ENCODE data around the gene NPRL2. TPM values are rescaled to one million over a fixed set of nuclear protein-coding genes. Genes with fewer than 3 reads are reported as not detected.

NPRL2 gene
- total and polyA plus RNA-seq, 2 of the 13 experiments (the other 11 are each of a cell fraction or from before 2014, with no cell fraction given) = 30.6 to 51.4 TPM

GRCh38 chr3:50317300-50317699 lies 33.3 kb downstream of the NPRL2 start:
- Histone ChIP-seq H3K4me1 (ENCODE audit: insufficient read depth, low read length) (peaks cover 50% of the 10 kb centered on the region), H4K20me1 (ENCODE audit: insufficient read depth, low read length) (no peaks in the 10 kb centered on the region), H3K4me2 (ENCODE audit: low read depth, low read length) (no peak overlapping the region), H3K9me3 (ENCODE audit: low read length) (no peaks in the 10 kb centered on the region), H2AFZ (ENCODE audit: low read length) (no peak overlapping the region), H3K79me2 (ENCODE audit: insufficient read depth, low read length) (peaks cover 25% of the 10 kb centered on the region), H3K36me3 (replicated peaks in 1 of 2; ENCODE audit: control insufficient read depth in 1 of 2, insufficient read depth in 2 of 2, low read length in 2 of 2) (peaks cover 16 to 32% of the 10 kb centered on the region in 2 experiments), H3K27me3 (ENCODE audit: control insufficient read depth in 1 of 2, insufficient read depth in 2 of 2, low read length in 2 of 2) (no peaks in the 10 kb centered on the region; a peak in 1 of 5 replicates), H3K27ac (ENCODE audit: extremely low read length, insufficient read depth, low read length) (no peak overlapping the region), H3K4me3 (replicated peaks in 1 of 3; ENCODE audit: insufficient read depth in 1 of 3, low read depth in 2 of 3, low read length in 3 of 3) (no peak overlapping the region), H3K9ac (ENCODE audit: insufficient read depth, low read depth, low read length) (no peak overlapping the region)
- POLR2A ChIA-PET = interaction anchor here (1.3 to 13.0 kb wide), 4 partner anchors 11 to 25 kb away, joined by 3 to 222 read pairs (median 6); partner anchors contain the start of genes HYAL1, HYAL3, IFRD2 and NAA80
- FAIRE-seq = no peak
- no peak for ATAC-seq
- 70% methylated on average over 5 of the region's 6 CpGs for WGBS (ENCODE audit: low lambda C conversion rate)
- intact Hi-C loops (cut with micrococcal nuclease; ENCODE audit: unreplicated experiment) = no loop called here
- 0 out of 2 replicates have a peak, but pooled peaks have one; percentile 23 for TF ChIP-seq FOXO4 (CRISPR knock-in tag; conservative IDR thresholded peaks at IDR 0.05)
- TF ChIP-seq HMGXB4 (CRISPR knock-in tag; IDR thresholded peaks at IDR 0.05; ENCODE audit: borderline replicate concordance in 1 of 2, low read depth in 1 of 2) = no peak
- CTCF ChIA-PET (ENCODE audit: low intra/inter-chr PET ratio, low total read pairs) = no interaction called here
- BruUV-seq (replicated peaks) = no TSS peak
- no peak for DNase-seq (ENCODE audit: low spot score)
- in situ Hi-C loops (cut with HindIII; ENCODE audit: extremely low pct_ligation_motif_present, low pct_unique_long_range_greater_than_20kb) = no loop called here

GRCh38 chr3:50316657-50317242 lies 33.8 kb downstream of the NPRL2 start:
- in situ Hi-C loops (cut with HindIII; ENCODE audit: extremely low pct_ligation_motif_present, low pct_unique_long_range_greater_than_20kb) (no loop called here), intact Hi-C loops (cut with micrococcal nuclease; ENCODE audit: unreplicated experiment) (no loop called here)
- H3K4me2 ChIP-seq (ENCODE audit: low read depth, low read length) = no peak overlapping the region
- FAIRE-seq (no peak), ATAC-seq (no peak), DNase-seq (ENCODE audit: low spot score) (no peak)
- H3K36me3 ChIP-seq (replicated peaks in 1 of 2; ENCODE audit: control insufficient read depth in 1 of 2, insufficient read depth in 2 of 2, low read length in 2 of 2) = peaks cover 16 to 32% of the 10 kb centered on the region in 2 experiments
- WGBS (ENCODE audit: low lambda C conversion rate) = 91% methylated on average over 7 of the region's 9 CpGs
- peaks cover 45% of the 10 kb centered on the region for H3K4me1 ChIP-seq (ENCODE audit: insufficient read depth, low read length)
- no peaks in the 10 kb centered on the region; a peak in 1 of 5 replicates for H3K27me3 ChIP-seq (ENCODE audit: control insufficient read depth in 1 of 2, insufficient read depth in 2 of 2, low read length in 2 of 2)
- no peak overlapping the region for H3K27ac ChIP-seq (ENCODE audit: extremely low read length, insufficient read depth, low read length)
- no peaks in the 10 kb centered on the region for H4K20me1 ChIP-seq (ENCODE audit: insufficient read depth, low read length)
- no peaks in the 10 kb centered on the region for H3K9me3 ChIP-seq (ENCODE audit: low read length)
- ChIA-PET POLR2A (interaction anchor here (1.3 to 13.0 kb wide), 2 partner anchors 11 to 16 kb away, joined by 3 to 222 read pairs; partner anchors contain the start of genes HYAL1, HYAL3, NAA80 and TUSC2), CTCF (ENCODE audit: low intra/inter-chr PET ratio, low total read pairs) (no interaction called here)
- H3K9ac ChIP-seq (ENCODE audit: insufficient read depth, low read depth, low read length) = no peak overlapping the region
- H2AFZ ChIP-seq (ENCODE audit: low read length) = no peak overlapping the region
- no peak overlapping the region for H3K4me3 ChIP-seq (replicated peaks in 1 of 3; ENCODE audit: insufficient read depth in 1 of 3, low read depth in 2 of 3, low read length in 3 of 3)
- peaks cover 25% of the 10 kb centered on the region for H3K79me2 ChIP-seq (ENCODE audit: insufficient read depth, low read length)
- no TSS peak for BruUV-seq (replicated peaks)
- 0 out of 2 replicates have a peak, but pooled peaks have one; percentile 32 for TF ChIP-seq KDM5B (CRISPR knock-in tag; IDR thresholded peaks at IDR 0.05; ENCODE audit: borderline replicate concordance)
- no peak for TF ChIP-seq PHB2 (IDR thresholded peaks at IDR 0.05; ENCODE audit: partially characterized antibody)
- peak; percentile 78 for TF ChIP-seq ZNF12 (CRISPR knock-in tag; IDR thresholded peaks at IDR 0.05)
- no peak for TF ChIP-seq TEAD3 (CRISPR knock-in tag; optimal IDR thresholded peaks at IDR 0.05; ENCODE audit: borderline replicate concordance)
- no peak for TF ChIP-seq ELF4 (CRISPR knock-in tag; IDR thresholded peaks at IDR 0.05; ENCODE audit: borderline replicate concordance)
- no peak for TF ChIP-seq ADNP (CRISPR knock-in tag; IDR thresholded peaks at IDR 0.05)
- TF ChIP-seq KMT2B (CRISPR knock-in tag; IDR thresholded peaks at IDR 0.05) = no peak
- TF ChIP-seq ZNF205 (CRISPR knock-in tag; IDR thresholded peaks at IDR 0.05) = no peak

Data from HepG2 (cell line).